ENCODE data around the gene SNRNP25. TPM values are rescaled to one million over a fixed set of nuclear protein-coding genes. Genes with fewer than 3 reads are reported as not detected.
A peak's percentile ranks its signal among the peaks of the same experiment; 100 is the strongest.

Gene SNRNP25
- polyA plus RNA-seq, 3 donors, result 18.5 to 32.2 (median 31.6) TPM

- peaks cover 0 to 2% (median 0%) of the 10 kb centered on the region in 3 donors for H3K27me3 Mint-ChIP-seq (ENCODE audit: low read depth in 3 of 3)
Measured at GRCh38 chr16:42069-42457, 11.6 kb upstream of the SNRNP25 start.

GRCh38 chr16:42691-43090 lies 10.9 kb upstream of the SNRNP25 start:
- intact Hi-C loops (cut with micrococcal nuclease), result no loop called here
- TF ChIP-seq CTCF (IDR thresholded peaks at IDR 0.05), result no peak

More at GRCh38 chr16:42069-42457, 11.6 kb upstream of the SNRNP25 start:
- peaks cover 8 to 18% of the 10 kb centered on the region in 2 donors for H3K4me1 ChIP-seq (ENCODE audit: control insufficient read depth in 1 of 2, insufficient read depth in 2 of 2, low read length in 2 of 2)
- no peaks in the 10 kb centered on the region for H3K27me3 ChIP-seq (ENCODE audit: control insufficient read depth in 2 of 2, insufficient read depth in 2 of 2, low read length in 2 of 2)
- no peak for TF ChIP-seq CTCF (IDR thresholded peaks at IDR 0.05)
- Mint-ChIP-seq H3K36me3 (peaks cover 46 to 55% of the 10 kb centered on the region in 2 donors), H3K4me1 (peaks cover 27% of the 10 kb centered on the region), H3K27ac (peak overlapping the region in 4 of 7 donors; percentile 27 to 57 (median 38)), H3K4me3 (no peak overlapping the region), H3K9me3 (no peaks in the 10 kb centered on the region)
- H4K20me1 ChIP-seq (ENCODE audit: insufficient read depth, low read length), result no peaks in the 10 kb centered on the region
- H3K4me2 ChIP-seq (replicated peaks; ENCODE audit: extremely low read depth, low read length, poor library complexity, severe bottlenecking), result no peak overlapping the region
- 92% methylated on average over 11 of the region's 11 CpGs for WGBS (ENCODE audit: insufficient coverage)
- H3K9me3 ChIP-seq (replicated peaks in 1 of 2; ENCODE audit: control insufficient read depth in 1 of 2, insufficient read depth in 1 of 2, low read length in 2 of 2), result no peaks in the 10 kb centered on the region
- H2AFZ ChIP-seq (ENCODE audit: insufficient read depth, low read depth, low read length, poor library complexity, severe bottlenecking), result no peak overlapping the region
- peaks cover 37 to 55% of the 10 kb centered on the region in 2 donors for H3K36me3 ChIP-seq (replicated peaks in 1 of 2; ENCODE audit: control insufficient read depth in 1 of 2, insufficient read depth in 2 of 2, low read length in 2 of 2)
- no peak overlapping the region for H3K4me3 ChIP-seq (replicated peaks in 1 of 3; ENCODE audit: low read depth in 2 of 3, low read length in 3 of 3)
- peaks cover under 1% of the 10 kb centered on the region for H3K79me2 ChIP-seq (ENCODE audit: insufficient read depth, low read length)
- H3K9ac ChIP-seq (ENCODE audit: insufficient read depth, low read length, poor library complexity, severe bottlenecking), result no peak overlapping the region
- intact Hi-C loops (cut with micrococcal nuclease), result no loop called here
- no peak overlapping the region for H3K27ac ChIP-seq (ENCODE audit: low read depth in 1 of 2, low read length in 2 of 2)
- DNase-seq, result no peak

More at GRCh38 chr16:42691-43090, 10.9 kb upstream of the SNRNP25 start:
- peaks cover 4% of the 10 kb centered on the region for H3K79me2 ChIP-seq (ENCODE audit: insufficient read depth, low read length)
- peaks cover 0 to 2% (median 0%) of the 10 kb centered on the region in 3 donors for H3K27me3 Mint-ChIP-seq (ENCODE audit: low read depth in 3 of 3)
- H3K9ac ChIP-seq (ENCODE audit: insufficient read depth, low read length, poor library complexity, severe bottlenecking), result no peak overlapping the region
- H4K20me1 ChIP-seq (ENCODE audit: insufficient read depth, low read length), result no peaks in the 10 kb centered on the region
- H3K27me3 ChIP-seq (ENCODE audit: control insufficient read depth in 2 of 2, insufficient read depth in 2 of 2, low read length in 2 of 2), result no peaks in the 10 kb centered on the region
- WGBS (ENCODE audit: insufficient coverage), result 63% methylated on average over 3 of the region's 4 CpGs
- H3K9me3 Mint-ChIP-seq, result no peaks in the 10 kb centered on the region
- no peak overlapping the region for H3K4me3 Mint-ChIP-seq
- H3K4me1 ChIP-seq (ENCODE audit: control insufficient read depth in 1 of 2, insufficient read depth in 2 of 2, low read length in 2 of 2), result peaks cover 3 to 13% of the 10 kb centered on the region in 2 donors
- H3K27ac Mint-ChIP-seq, result no peak overlapping the region
- no peak overlapping the region for H3K4me3 ChIP-seq (replicated peaks in 1 of 3; ENCODE audit: low read depth in 2 of 3, low read length in 3 of 3)
- no peak for DNase-seq
- H3K27ac ChIP-seq (ENCODE audit: low read depth in 1 of 2, low read length in 2 of 2), result no peak overlapping the region
- no peak overlapping the region for H2AFZ ChIP-seq (ENCODE audit: insufficient read depth, low read depth, low read length, poor library complexity, severe bottlenecking)
- H3K4me1 Mint-ChIP-seq, result peaks cover 22% of the 10 kb centered on the region
- H3K4me2 ChIP-seq (replicated peaks; ENCODE audit: extremely low read depth, low read length, poor library complexity, severe bottlenecking), result no peak overlapping the region
- H3K9me3 ChIP-seq (replicated peaks in 1 of 2; ENCODE audit: control insufficient read depth in 1 of 2, insufficient read depth in 1 of 2, low read length in 2 of 2), result no peaks in the 10 kb centered on the region
- H3K36me3 Mint-ChIP-seq, result peaks cover 51 to 60% of the 10 kb centered on the region in 2 donors
- peaks cover 42 to 60% of the 10 kb centered on the region in 2 donors for H3K36me3 ChIP-seq (replicated peaks in 1 of 2; ENCODE audit: control insufficient read depth in 1 of 2, insufficient read depth in 2 of 2, low read length in 2 of 2)

All from CD14-positive monocyte (primary cell).